Activated T-helper 1 cell treated with anti-CD3 and anti-CD28 coated beads, Interleukin-12 subunit alpha, Interleukin-12 subunit beta, Interleukin-2, Interleukin-4 antibody, amounts not matched to agents 30 ng/mL and 10 ng/mL and 1 ng/mL, durations not matched to agents 14 hours and 24 hours and 36 hours (primary cell): Measurements from ENCODE around the gene SMLR1. TPM values are rescaled to one million over a fixed set of nuclear protein-coding genes. Genes with fewer than 3 reads are reported as not detected.

Experiments used
- DNase-seq: peaks from one replicate; pipeline ENCODE4 v3.0.0; 2021; ENCODE audit warnings: low spot score
- H3K27ac Mint-ChIP-seq: one replicate; pipeline ENCODE4 v1.8.0; 2021; ENCODE audit warnings: mild to moderate bottlenecking, mixed read lengths
- H3K27me3 Mint-ChIP-seq: one replicate; pipeline ENCODE4 v1.8.0; 2022; ENCODE audit warnings: mild to moderate bottlenecking, moderate library complexity, mixed read lengths; ENCODE audit not compliant: insufficient read depth
- H3K36me3 Mint-ChIP-seq: one replicate; pipeline ENCODE4 v1.8.0; 2021; ENCODE audit warnings: low read depth, mixed read lengths
- H3K4me1 Mint-ChIP-seq: one replicate; pipeline ENCODE4 v1.8.0; 2021; ENCODE audit warnings: low read depth, mixed read lengths
- H3K4me3 Mint-ChIP-seq: one replicate; pipeline ENCODE4 v1.8.0; 2021; ENCODE audit warnings: mild to moderate bottlenecking, moderate library complexity, mixed read lengths
- H3K9me3 Mint-ChIP-seq: one replicate; pipeline ENCODE4 v1.8.0; 2021; ENCODE audit warnings: mixed read lengths
- intact Hi-C: fragments of 100-400 bp; cut with micrococcal nuclease; formaldehyde crosslinking; loops from one replicate; pipeline ENCODE4 v1.15.1; 2024
- total RNA-seq: library from RNA; stranded (reverse); gene quantifications from 2 replicates; pipeline ENCODE4 v1.2.3, GENCODE V29; 2022

The SMLR1 gene
- total RNA-seq, 1 donor from 2014 or later, result not detected

- Mint-ChIP-seq H3K4me3 (no peak overlapping the region), H3K9me3 (no peaks in the 10 kb centered on the region), H3K4me1 (no peaks in the 10 kb centered on the region), H3K27ac (no peak overlapping the region), H3K36me3 (no peaks in the 10 kb centered on the region), H3K27me3 (no peaks in the 10 kb centered on the region)
- DNase-seq, result no peak
- intact Hi-C loops, result no loop called here
Observed at GRCh38 chr6:130834482-130835251, 7.5 kb downstream of the SMLR1 start.

GRCh38 chr6:130836055-130836640 lies 8.9 kb downstream of the SMLR1 start:
- Mint-ChIP-seq H3K4me3 (no peak overlapping the region), H3K4me1 (no peaks in the 10 kb centered on the region), H3K27ac (no peak overlapping the region), H3K9me3 (no peaks in the 10 kb centered on the region), H3K36me3 (no peaks in the 10 kb centered on the region), H3K27me3 (no peaks in the 10 kb centered on the region)
- intact Hi-C loops, result no loop called here
- no peak for DNase-seq

GRCh38 chr6:130837067-130837466 lies 9.9 kb downstream of the SMLR1 start:
- intact Hi-C loops, result no loop called here
- Mint-ChIP-seq H3K4me3 (no peak overlapping the region), H3K27ac (no peak overlapping the region), H3K27me3 (no peaks in the 10 kb centered on the region), H3K36me3 (no peaks in the 10 kb centered on the region), H3K4me1 (no peaks in the 10 kb centered on the region), H3K9me3 (no peaks in the 10 kb centered on the region)
- DNase-seq, result no peak

- Mint-ChIP-seq H3K9me3 (no peaks in the 10 kb centered on the region), H3K4me3 (no peak overlapping the region), H3K4me1 (peaks cover 3% of the 10 kb centered on the region), H3K27me3 (no peaks in the 10 kb centered on the region), H3K27ac (no peak overlapping the region), H3K36me3 (no peaks in the 10 kb centered on the region)
- DNase-seq, result no peak
- intact Hi-C loops, result no loop called here
Observed at GRCh38 chr6:130838250-130838860, 11.1 kb downstream of the SMLR1 start.

GRCh38 chr6:130838951-130839350 lies 11.7 kb downstream of the SMLR1 start:
- no peak overlapping the region for H3K27ac Mint-ChIP-seq
- intact Hi-C loops, result no loop called here
- H3K27me3 Mint-ChIP-seq, result no peaks in the 10 kb centered on the region
- no peak for DNase-seq
- no peak overlapping the region for H3K4me3 Mint-ChIP-seq
- H3K9me3 Mint-ChIP-seq, result no peaks in the 10 kb centered on the region
- H3K36me3 Mint-ChIP-seq, result no peaks in the 10 kb centered on the region
- H3K4me1 Mint-ChIP-seq, result peaks cover 5% of the 10 kb centered on the region

GRCh38 chr6:130839379-130839778 lies 12.2 kb downstream of the SMLR1 start:
- no peaks in the 10 kb centered on the region for H3K36me3 Mint-ChIP-seq
- DNase-seq, result no peak
- H3K27me3 Mint-ChIP-seq, result no peaks in the 10 kb centered on the region
- H3K27ac Mint-ChIP-seq, result no peak overlapping the region
- H3K4me1 Mint-ChIP-seq, result peaks cover 5% of the 10 kb centered on the region
- intact Hi-C loops, result no loop called here
- no peaks in the 10 kb centered on the region for H3K9me3 Mint-ChIP-seq
- no peak overlapping the region for H3K4me3 Mint-ChIP-seq

GRCh38 chr6:130840050-130840449 lies 12.8 kb downstream of the SMLR1 start:
- H3K4me3 Mint-ChIP-seq, result no peak overlapping the region
- intact Hi-C loops, result loop anchor here (5.0 to 10.0 kb wide), 2 partner anchors 793 to 815 kb away; no protein-coding TSS in a partner anchor
- H3K27ac Mint-ChIP-seq, result no peak overlapping the region
- DNase-seq, result no peak
- H3K36me3 Mint-ChIP-seq, result no peaks in the 10 kb centered on the region
- H3K9me3 Mint-ChIP-seq, result no peaks in the 10 kb centered on the region
- no peaks in the 10 kb centered on the region for H3K27me3 Mint-ChIP-seq
- H3K4me1 Mint-ChIP-seq, result peaks cover 5% of the 10 kb centered on the region

GRCh38 chr6:130841128-130841728 lies 14.0 kb downstream of the SMLR1 start:
- DNase-seq, result no peak
- H3K27me3 Mint-ChIP-seq, result no peaks in the 10 kb centered on the region
- no peaks in the 10 kb centered on the region for H3K9me3 Mint-ChIP-seq
- intact Hi-C loops, result loop anchor here (5.0 to 10.0 kb wide), 2 partner anchors 794 to 816 kb away; no protein-coding TSS in a partner anchor
- no peak overlapping the region for H3K27ac Mint-ChIP-seq
- peaks cover 5% of the 10 kb centered on the region for H3K4me1 Mint-ChIP-seq
- H3K36me3 Mint-ChIP-seq, result no peaks in the 10 kb centered on the region
- no peak overlapping the region for H3K4me3 Mint-ChIP-seq

GRCh38 chr6:130843575-130844320 lies 16.5 kb downstream of the SMLR1 start:
- Mint-ChIP-seq H3K9me3 (no peaks in the 10 kb centered on the region), H3K27me3 (no peaks in the 10 kb centered on the region), H3K4me1 (peaks cover 8% of the 10 kb centered on the region), H3K36me3 (no peaks in the 10 kb centered on the region), H3K4me3 (no peak overlapping the region), H3K27ac (no peak overlapping the region)
- intact Hi-C loops, result loop anchor here (1.0 to 10.0 kb wide), 4 partner anchors 521 to 819 kb away; no protein-coding TSS in a partner anchor
- no peak for DNase-seq

GRCh38 chr6:130846501-130846900 lies 19.3 kb downstream of the SMLR1 start:
- no peak overlapping the region for H3K4me3 Mint-ChIP-seq
- H3K27ac Mint-ChIP-seq, result no peak overlapping the region
- peaks cover 12% of the 10 kb centered on the region for H3K4me1 Mint-ChIP-seq
- intact Hi-C loops, result loop anchor here (10.0 kb wide), 1 partner anchor 822 kb away; no protein-coding TSS in a partner anchor
- H3K36me3 Mint-ChIP-seq, result no peaks in the 10 kb centered on the region
- H3K9me3 Mint-ChIP-seq, result no peaks in the 10 kb centered on the region
- no peak for DNase-seq
- H3K27me3 Mint-ChIP-seq, result no peaks in the 10 kb centered on the region

GRCh38 chr6:130847001-130847910 lies 20.1 kb downstream of the SMLR1 start:
- DNase-seq, result no peak
- H3K36me3 Mint-ChIP-seq, result no peaks in the 10 kb centered on the region
- no peak overlapping the region for H3K27ac Mint-ChIP-seq
- H3K9me3 Mint-ChIP-seq, result no peaks in the 10 kb centered on the region
- no peaks in the 10 kb centered on the region for H3K27me3 Mint-ChIP-seq
- peaks cover 12% of the 10 kb centered on the region for H3K4me1 Mint-ChIP-seq
- H3K4me3 Mint-ChIP-seq, result no peak overlapping the region
- intact Hi-C loops, result loop anchor here (10.0 kb wide), 1 partner anchor 822 kb away; no protein-coding TSS in a partner anchor
